Measurements from ENCODE around the gene ITIH4.

Gene ITIH4

GRCh38 chr3:52841211-52841980, 10.9 kb upstream of the ITIH4 start:
- DNase-seq (ENCODE audit: low read depth) = no peak
- no peak for TF ChIP-seq CTCF (conservative IDR thresholded peaks at IDR 0.05; ENCODE audit: low read length)
- no peak overlapping the region for H3K4me3 ChIP-seq (ENCODE audit: low read length)

GRCh38 chr3:52839892-52840545, 9.5 kb upstream of the ITIH4 start:
- H3K4me3 ChIP-seq (ENCODE audit: low read length) = no peak overlapping the region
- no peak for DNase-seq (ENCODE audit: low read depth)
- TF ChIP-seq CTCF (conservative IDR thresholded peaks at IDR 0.05; ENCODE audit: low read length) = no peak

- DNase-seq (ENCODE audit: low read depth) = no peak
- no peak overlapping the region for H3K4me3 ChIP-seq (ENCODE audit: low read length)
- TF ChIP-seq CTCF (conservative IDR thresholded peaks at IDR 0.05; ENCODE audit: low read length) = no peak
Observed at GRCh38 chr3:52839268-52839575, 8.8 kb upstream of the ITIH4 start.

GRCh38 chr3:52838561-52839267, 8.2 kb upstream of the ITIH4 start:
- no peak for DNase-seq (ENCODE audit: low read depth)
- no peak for TF ChIP-seq CTCF (conservative IDR thresholded peaks at IDR 0.05; ENCODE audit: low read length)
- no peak overlapping the region for H3K4me3 ChIP-seq (ENCODE audit: low read length)

GRCh38 chr3:52836986-52837385, 6.5 kb upstream of the ITIH4 start:
- TF ChIP-seq CTCF (conservative IDR thresholded peaks at IDR 0.05; ENCODE audit: low read length) = no peak
- DNase-seq (ENCODE audit: low read depth) = no peak
- no peak overlapping the region for H3K4me3 ChIP-seq (ENCODE audit: low read length)

GRCh38 chr3:52836471-52836845, 6.0 kb upstream of the ITIH4 start:
- TF ChIP-seq CTCF (conservative IDR thresholded peaks at IDR 0.05; ENCODE audit: low read length) = no peak
- DNase-seq (ENCODE audit: low read depth) = no peak
- H3K4me3 ChIP-seq (ENCODE audit: low read length) = no peak overlapping the region
